ENCODE measurements around the gene SNRNP40. TPM values are rescaled to one million over a fixed set of nuclear protein-coding genes. Genes with fewer than 3 reads are reported as not detected.

Gene SNRNP40
- total and polyA plus RNA-seq, 4 experiments from 2014 or later, result 58.7 to 118 (median 83.5) TPM

GRCh38 chr1:31302709-31303441 is 6.3 kb upstream of the SNRNP40 start:
- Mint-ChIP-seq H3K4me1 (peaks cover 18 to 30% (median 25%) of the 10 kb centered on the region in 4 donors), H3K27ac (peak overlapping the region in 3 of 7 donors; percentile 26 to 66 (median 47)), H3K36me3 (peaks cover 8 to 16% of the 10 kb centered on the region in 2 donors), H3K4me3 (no peak overlapping the region), H3K9me3 (no peaks in the 10 kb centered on the region), H3K27me3 (no peaks in the 10 kb centered on the region)
- ChIA-PET POLR2A (ENCODE audit: partially characterized antibody) (no interaction called here), CTCF (ENCODE audit: partially characterized antibody) (interaction anchor here (0.6 kb wide), 1 partner anchor 138 kb away, joined by 4 read pairs; no protein-coding TSS in a partner anchor)
- H3K9me3 ChIP-seq (ENCODE audit: control insufficient read depth in 1 of 2, low read length in 2 of 2), result no peaks in the 10 kb centered on the region
- intact Hi-C loops (cut with micrococcal nuclease), result no loop called here
- no peaks in the 10 kb centered on the region for H3K27me3 ChIP-seq (ENCODE audit: insufficient read depth, low read length)
- no peak overlapping the region for H3K4me3 ChIP-seq (ENCODE audit: low read length in 2 of 2)
- no peak overlapping the region for H3K27ac ChIP-seq (ENCODE audit: low read depth, low read length)
- DNase-seq, result no peak
- H3K36me3 ChIP-seq (ENCODE audit: insufficient read depth, low read length), result no peaks in the 10 kb centered on the region
- peaks cover 13% of the 10 kb centered on the region for H3K4me1 ChIP-seq (ENCODE audit: insufficient read depth, low read length)

GRCh38 chr1:31300193-31300592 is 3.6 kb upstream of the SNRNP40 start:
- intact Hi-C loops (cut with micrococcal nuclease), result no loop called here
- peak overlapping the region in 4 of 8 donors; percentile 9 to 40 (median 24) for H3K4me3 Mint-ChIP-seq

GRCh38 chr1:31299365-31299764 is 2.8 kb upstream of the SNRNP40 start:
- Mint-ChIP-seq H3K36me3 (peaks cover 0 to 10% of the 10 kb centered on the region in 2 donors), H3K4me3 (peak overlapping the region in 1 of 8 donors; percentile 2), H3K9me3 (no peaks in the 10 kb centered on the region), H3K4me1 (peaks cover 26 to 31% (median 28%) of the 10 kb centered on the region in 4 donors), H3K27me3 (no peaks in the 10 kb centered on the region), H3K27ac (no peak overlapping the region)
- Histone ChIP-seq H3K4me1 (ENCODE audit: insufficient read depth, low read length) (peaks cover 38% of the 10 kb centered on the region), H3K36me3 (ENCODE audit: insufficient read depth, low read length) (no peaks in the 10 kb centered on the region), H3K9me3 (ENCODE audit: control insufficient read depth in 1 of 2, low read length in 2 of 2) (no peaks in the 10 kb centered on the region), H3K4me3 (ENCODE audit: low read length in 2 of 2) (no peak overlapping the region), H3K27me3 (ENCODE audit: insufficient read depth, low read length) (no peaks in the 10 kb centered on the region), H3K27ac (ENCODE audit: low read depth, low read length) (no peak overlapping the region)
- POLR2A ChIA-PET (ENCODE audit: partially characterized antibody), result no interaction called here
- no peak for DNase-seq
- intact Hi-C loops (cut with micrococcal nuclease), result no loop called here
- CTCF ChIA-PET (ENCODE audit: partially characterized antibody), result no interaction called here

More at GRCh38 chr1:31300193-31300592, 3.6 kb upstream of the SNRNP40 start:
- CTCF ChIA-PET (ENCODE audit: partially characterized antibody), result no interaction called here
- Histone ChIP-seq H3K4me1 (ENCODE audit: insufficient read depth, low read length) (peaks cover 31% of the 10 kb centered on the region), H3K27ac (ENCODE audit: low read depth, low read length) (no peak overlapping the region), H3K4me3 (ENCODE audit: low read length in 2 of 2) (no peak overlapping the region), H3K27me3 (ENCODE audit: insufficient read depth, low read length) (no peaks in the 10 kb centered on the region), H3K9me3 (ENCODE audit: control insufficient read depth in 1 of 2, low read length in 2 of 2) (no peaks in the 10 kb centered on the region), H3K36me3 (ENCODE audit: insufficient read depth, low read length) (no peaks in the 10 kb centered on the region)
- POLR2A ChIA-PET (ENCODE audit: partially characterized antibody), result no interaction called here
- Mint-ChIP-seq H3K27me3 (no peaks in the 10 kb centered on the region), H3K4me1 (peaks cover 22 to 30% (median 26%) of the 10 kb centered on the region in 4 donors), H3K27ac (peak overlapping the region in 2 of 7 donors; percentile 42 to 87), H3K36me3 (peaks cover 0 to 8% of the 10 kb centered on the region in 2 donors), H3K9me3 (no peaks in the 10 kb centered on the region)
- DNase-seq, result no peak

- no peaks in the 10 kb centered on the region for H3K27me3 ChIP-seq (ENCODE audit: insufficient read depth, low read length)
- Mint-ChIP-seq H3K4me3 (no peak overlapping the region), H3K36me3 (peaks cover 10 to 17% of the 10 kb centered on the region in 2 donors), H3K27me3 (no peaks in the 10 kb centered on the region), H3K27ac (no peak overlapping the region), H3K4me1 (peaks cover 26 to 30% (median 27%) of the 10 kb centered on the region in 4 donors), H3K9me3 (no peaks in the 10 kb centered on the region)
- DNase-seq, result peak in 3 of 5 donors; percentile 1 to 9 (median 2)
- H3K9me3 ChIP-seq (ENCODE audit: control insufficient read depth in 1 of 2, low read length in 2 of 2), result no peaks in the 10 kb centered on the region
- peak overlapping the region; percentile 78 for H3K27ac ChIP-seq (ENCODE audit: low read depth, low read length)
- POLR2A ChIA-PET (ENCODE audit: partially characterized antibody), result interaction anchor here (0.8 to 1.5 kb wide), 11 partner anchors 11 to 1960 kb away, joined by 3 to 5 read pairs (median 3); partner anchors contain the start of genes BSDC1, PEF1 and PUM1
- H3K4me1 ChIP-seq (ENCODE audit: insufficient read depth, low read length), result peaks cover 38% of the 10 kb centered on the region
- intact Hi-C loops (cut with micrococcal nuclease), result no loop called here
- H3K36me3 ChIP-seq (ENCODE audit: insufficient read depth, low read length), result peaks cover 11% of the 10 kb centered on the region
- peak overlapping the region; percentile 89 to 98 for H3K4me3 ChIP-seq (ENCODE audit: low read length in 2 of 2)
- CTCF ChIA-PET (ENCODE audit: partially characterized antibody), result interaction anchor here (0.6 to 1.6 kb wide), 4 partner anchors 11 to 317 kb away, joined by 3 read pairs; no protein-coding TSS in a partner anchor
Measured at GRCh38 chr1:31297277-31298247, 974 bp upstream of the SNRNP40 start.

- peaks cover 24 to 27% (median 26%) of the 10 kb centered on the region in 4 donors for H3K4me1 Mint-ChIP-seq
- peak overlapping the region; percentile 85 for H3K27ac ChIP-seq (ENCODE audit: low read depth, low read length)
- H3K36me3 ChIP-seq (ENCODE audit: insufficient read depth, low read length), result peaks cover 25% of the 10 kb centered on the region
- no peaks in the 10 kb centered on the region for H3K27me3 ChIP-seq (ENCODE audit: insufficient read depth, low read length)
- ChIA-PET CTCF (ENCODE audit: partially characterized antibody) (interaction anchor here (1.3 kb wide), 1 partner anchor 16 kb away, joined by 3 read pairs; no protein-coding TSS in a partner anchor), POLR2A (ENCODE audit: partially characterized antibody) (interaction anchor here (0.7 to 1.5 kb wide), 9 partner anchors 12 to 1098 kb away, joined by 3 to 5 read pairs (median 3); partner anchors contain the start of genes BSDC1, PEF1 and PUM1)
- H3K4me3 ChIP-seq (ENCODE audit: low read length in 2 of 2), result peak overlapping the region; percentile 89 to 98
- peak overlapping the region in 1 of 7 donors; percentile 69 for H3K27ac Mint-ChIP-seq
- no peak overlapping the region for H3K4me3 Mint-ChIP-seq
- no peaks in the 10 kb centered on the region for H3K9me3 ChIP-seq (ENCODE audit: control insufficient read depth in 1 of 2, low read length in 2 of 2)
- intact Hi-C loops (cut with micrococcal nuclease), result loop anchor here (1.0 kb wide), 1 partner anchor 231 kb away; the partner anchor contains the start of gene PUM1
- H3K4me1 ChIP-seq (ENCODE audit: insufficient read depth, low read length), result peaks cover 38% of the 10 kb centered on the region
- no peaks in the 10 kb centered on the region for H3K27me3 Mint-ChIP-seq
- no peak for DNase-seq
- H3K9me3 Mint-ChIP-seq, result no peaks in the 10 kb centered on the region
- H3K36me3 Mint-ChIP-seq, result peaks cover 15 to 26% of the 10 kb centered on the region in 2 donors
Measured at GRCh38 chr1:31295874-31296485, 608 bp downstream of the SNRNP40 start.

GRCh38 chr1:31289021-31289420 is 7.6 kb downstream of the SNRNP40 start:
- H3K4me3 Mint-ChIP-seq, result no peak overlapping the region
- H3K27me3 ChIP-seq (ENCODE audit: insufficient read depth, low read length), result no peaks in the 10 kb centered on the region
- intact Hi-C loops (cut with micrococcal nuclease), result no loop called here
- peaks cover 4 to 11% (median 10%) of the 10 kb centered on the region in 4 donors for H3K4me1 Mint-ChIP-seq
- no peak for DNase-seq
- no peaks in the 10 kb centered on the region for H3K27me3 Mint-ChIP-seq
- H3K27ac Mint-ChIP-seq, result no peak overlapping the region
- no peak overlapping the region for H3K4me3 ChIP-seq (ENCODE audit: low read length in 2 of 2)
- no peaks in the 10 kb centered on the region for H3K9me3 ChIP-seq (ENCODE audit: control insufficient read depth in 1 of 2, low read length in 2 of 2)
- ChIA-PET POLR2A (ENCODE audit: partially characterized antibody) (no interaction called here), CTCF (ENCODE audit: partially characterized antibody) (no interaction called here)
- no peaks in the 10 kb centered on the region for H3K9me3 Mint-ChIP-seq
- peaks cover 43 to 76% of the 10 kb centered on the region in 2 donors for H3K36me3 Mint-ChIP-seq
- no peak overlapping the region for H3K27ac ChIP-seq (ENCODE audit: low read depth, low read length)
- no peaks in the 10 kb centered on the region for H3K4me1 ChIP-seq (ENCODE audit: insufficient read depth, low read length)
- peaks cover 45% of the 10 kb centered on the region for H3K36me3 ChIP-seq (ENCODE audit: insufficient read depth, low read length)
